GM23338 (cell line): ENCODE measurements around the gene CHRNA10. TPM values are rescaled to one million over a fixed set of nuclear protein-coding genes. Genes with fewer than 3 reads are reported as not detected.

Source experiments
- ATAC-seq: fragments of 200-7000 bp; cut with Tn5 transposase; 3 replicates; pipeline ENCODE4 v1.9.1; 2020
- DNase-seq: peaks from one replicate; pipeline ENCODE4 v3.0.0-alpha.2; 2015; ENCODE audit warnings: low spot score
- H2AFZ ChIP-seq: fragments of 200-600 bp; sonication (generic); 2 replicates; pipeline ENCODE4 v1.8.0; 2016; ENCODE audit warnings: antibody characterized with exemption, mild to moderate bottlenecking, moderate library complexity
- H3F3A ChIP-seq: fragments of 200-600 bp; sonication (generic); replicated peaks from 2 replicates; pipeline ENCODE4 v1.8.0; 2017; ENCODE audit warnings: antibody characterized with exemption, mixed run types, low read depth
- H3K27ac ChIP-seq: fragments of 200-600 bp; sonication (generic); 2 replicates; pipeline ENCODE4 v1.6.1; 2016; ENCODE audit warnings: low read depth
- H3K27me3 ChIP-seq: fragments of 200-600 bp; sonication (generic); 2 replicates; pipeline ENCODE4 v1.8.0; 2016; ENCODE audit warnings: mild to moderate bottlenecking, mixed run types, moderate library complexity; ENCODE audit not compliant: insufficient read depth
- H3K36me3 ChIP-seq: fragments of 200-600 bp; sonication (generic); 2 replicates; pipeline ENCODE4 v1.8.0; 2016; ENCODE audit warnings: mild to moderate bottlenecking; ENCODE audit not compliant: insufficient read depth
- H3K4me1 ChIP-seq: fragments of 200-600 bp; sonication (generic); 2 replicates; pipeline ENCODE4 v1.8.0; 2016; ENCODE audit warnings: mild to moderate bottlenecking, moderate library complexity; ENCODE audit not compliant: insufficient read depth
- H3K4me2 ChIP-seq: fragments of 200-600 bp; sonication (generic); 2 replicates; pipeline ENCODE4 v1.7.1; 2017; ENCODE audit warnings: mixed run types
- H3K4me3 ChIP-seq: fragments of 200-600 bp; sonication (generic); 2 replicates; pipeline ENCODE4 v1.6.1; 2016; ENCODE audit warnings: mixed run types
- H3K79me2 ChIP-seq: fragments of 200-600 bp; sonication (generic); replicated peaks from 2 replicates; pipeline ENCODE4 v1.8.0; 2017; ENCODE audit warnings: mild to moderate bottlenecking; ENCODE audit not compliant: insufficient read depth
- H3K9me2 ChIP-seq: fragments of 200-600 bp; sonication (generic); 2 replicates; pipeline ENCODE4 v1.8.0; 2017; ENCODE audit not compliant: insufficient read depth
- H4K20me1 ChIP-seq: fragments of 200-600 bp; sonication (generic); replicated peaks from 2 replicates; pipeline ENCODE4 v1.8.0; 2017; ENCODE audit warnings: mild to moderate bottlenecking; ENCODE audit not compliant: insufficient read depth
- H3K27ac Mint-ChIP-seq: 2 replicates; pipeline ENCODE4 v1.8.0; 2020; ENCODE audit warnings: inconsistent platforms, mild to moderate bottlenecking, moderate library complexity, mixed read lengths
- H3K27me3 Mint-ChIP-seq: 3 replicates; pipeline ENCODE4 v1.8.0; 2022; ENCODE audit warnings: low read depth, mild to moderate bottlenecking, moderate library complexity, mixed read lengths, inconsistent platforms; ENCODE audit not compliant: insufficient read depth, poor library complexity
- H3K36me3 Mint-ChIP-seq: 3 replicates; pipeline ENCODE4 v1.8.0; 2021; ENCODE audit warnings: low read depth, mild to moderate bottlenecking, inconsistent platforms, moderate library complexity, mixed read lengths
- H3K4me1 Mint-ChIP-seq: 3 replicates; pipeline ENCODE4 v1.8.0; 2020; ENCODE audit warnings: mild to moderate bottlenecking, inconsistent platforms, mixed read lengths
- H3K4me3 Mint-ChIP-seq: 3 replicates; pipeline ENCODE4 v1.8.0; 2021; ENCODE audit warnings: moderate library complexity, mild to moderate bottlenecking, inconsistent platforms, mixed read lengths
- H3K9me3 Mint-ChIP-seq: 3 replicates; pipeline ENCODE4 v1.8.0; 2020; ENCODE audit warnings: moderate library complexity, mild to moderate bottlenecking, inconsistent platforms, mixed read lengths
- CREB1 ChIP-seq: fragments of 250-450 bp; sonication (Bioruptor Pico); IDR thresholded peaks from 2 replicates; pipeline ENCODE4 v1.5.0; 2020; ENCODE audit warnings: low read depth, mild to moderate bottlenecking, moderate library complexity
- POLR2AphosphoS5 ChIP-seq: IDR thresholded peaks from 2 replicates; pipeline ENCODE4 v1.6.1; 2016; ENCODE audit warnings: antibody characterized with exemption, low read depth
- ZNF114 ChIP-seq: fragments of 250-450 bp; sonication (Bioruptor Pico); IDR thresholded peaks from 2 replicates; pipeline ENCODE4 v1.5.0; 2020; ENCODE audit warnings: mild to moderate bottlenecking, moderate library complexity
- ZNF331 ChIP-seq: fragments of 250-450 bp; sonication (Bioruptor Pico); IDR thresholded peaks from 2 replicates; pipeline ENCODE4 v1.5.0; 2020; ENCODE audit warnings: low read depth, mild to moderate bottlenecking, moderate library complexity
- ZNF462 ChIP-seq: fragments of 250-450 bp; sonication (Bioruptor Pico); IDR thresholded peaks from 2 replicates; pipeline ENCODE4 v1.5.0; 2020; ENCODE audit warnings: mild to moderate bottlenecking, moderate library complexity
- polyA plus RNA-seq: library from polyadenylated mRNA; unstranded; fragments of >200 nt; fragmentation: Nextera tagmentation; extraction: Ambion mirVana; gene quantifications from 2 replicates; pipeline ENCODE4 v1.2.1, GENCODE V29; 2016
- total RNA-seq: library from RNA; depleted of rRNA; stranded (reverse); fragments of >200 nt; shearing (Covaris generic); gene quantifications from 2 replicates; pipeline ENCODE4 v1.2.3, GENCODE V29; 2014

Gene CHRNA10
- total and polyA plus RNA-seq, 2 experiments from 2014 or later, result 0.45 to 1.5 TPM

DNA sequence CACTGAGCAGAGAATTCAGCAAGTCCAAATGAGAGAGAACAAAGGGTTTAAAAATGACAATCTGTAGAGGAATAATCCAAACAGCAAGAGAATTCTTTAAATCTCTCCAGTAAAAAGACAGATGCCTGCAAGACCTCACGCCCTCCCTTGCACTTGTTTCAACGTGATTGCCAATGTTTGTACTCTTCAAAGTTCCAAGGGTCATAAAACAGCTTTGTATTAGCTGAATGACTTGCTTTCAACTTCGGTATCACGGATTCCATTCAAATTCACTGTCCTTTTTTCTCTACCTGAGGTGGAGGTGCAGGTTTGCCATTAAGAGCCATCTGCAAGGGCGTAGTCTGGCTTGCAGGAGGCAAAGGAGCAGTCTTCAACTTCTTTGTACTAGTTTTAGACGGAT lies 41.1 kb upstream of the CHRNA10 start:
- H3K4me1 Mint-ChIP-seq, result peaks cover 27% of the 10 kb centered on the region
- H3K4me1 ChIP-seq, result peaks cover 18% of the 10 kb centered on the region
- no peak overlapping the region for H3K4me3 ChIP-seq
- no peak overlapping the region for H3K4me3 Mint-ChIP-seq
- H3K27me3 Mint-ChIP-seq, result peaks cover 3% of the 10 kb centered on the region
- no peaks in the 10 kb centered on the region for H3K9me3 Mint-ChIP-seq
- ATAC-seq, result no peak; the same call in 2 of the 3 replicates
- H3K27ac ChIP-seq, result peak overlapping the region; percentile 11
- peaks cover 73% of the 10 kb centered on the region for H3K36me3 Mint-ChIP-seq
- H3K9me2 ChIP-seq, result no peaks in the 10 kb centered on the region
- H3K27me3 ChIP-seq, result no peaks in the 10 kb centered on the region
- H3K79me2 ChIP-seq, result peaks cover 22% of the 10 kb centered on the region; the same call in 1 of the 2 replicates
- H3K36me3 ChIP-seq, result peaks cover 63% of the 10 kb centered on the region
- no peak overlapping the region for H3K4me2 ChIP-seq
- no peak overlapping the region for H2AFZ ChIP-seq
- peak overlapping the region; percentile 68 for H3K27ac Mint-ChIP-seq
- DNase-seq, result no peak
- TF ChIP-seq ZNF114 (CRISPR knock-in tag) (no peak), ZNF462 (CRISPR knock-in tag) (no peak), ZNF331 (CRISPR knock-in tag) (no peak), POLR2AphosphoS5 (no peak)
- H4K20me1 ChIP-seq, result peaks cover 20% of the 10 kb centered on the region; the same call in 1 of the 2 replicates
- 0 out of 2 replicates have a peak, but pooled peaks cover 3% of the 10 kb centered on the region for H3F3A ChIP-seq

- Mint-ChIP-seq H3K9me3 (no peaks in the 10 kb centered on the region), H3K4me1 (peaks cover 27% of the 10 kb centered on the region), H3K27ac (peak overlapping the region; percentile 15), H3K27me3 (peaks cover 3% of the 10 kb centered on the region), H3K4me3 (peak overlapping the region; percentile 39), H3K36me3 (peaks cover 71% of the 10 kb centered on the region)
- DNase-seq (no peak), ATAC-seq (peak; percentile 33)
- Histone ChIP-seq H3K4me1 (peaks cover 18% of the 10 kb centered on the region), H3K27me3 (no peaks in the 10 kb centered on the region), H3K4me3 (peak overlapping the region; percentile 36), H4K20me1 (peaks cover 20% of the 10 kb centered on the region; the same call in 1 of the 2 replicates), H2AFZ (no peak overlapping the region), H3F3A (0 out of 2 replicates have a peak, but pooled peaks cover 3% of the 10 kb centered on the region), H3K4me2 (peak overlapping the region; percentile 75), H3K79me2 (peaks cover 22% of the 10 kb centered on the region; the same call in 1 of the 2 replicates), H3K36me3 (peaks cover 60% of the 10 kb centered on the region), H3K9me2 (no peaks in the 10 kb centered on the region), H3K27ac (peak overlapping the region; percentile 11)
- TF ChIP-seq CREB1 (CRISPR knock-in tag) (no peak), ZNF331 (CRISPR knock-in tag) (no peak)
These were observed 39.5 kb upstream of the CHRNA10 start for GRCh38 chr11:3710485-3711259.
